Measurements from ENCODE around the gene ELAVL3.

Gene ELAVL3

DNA sequence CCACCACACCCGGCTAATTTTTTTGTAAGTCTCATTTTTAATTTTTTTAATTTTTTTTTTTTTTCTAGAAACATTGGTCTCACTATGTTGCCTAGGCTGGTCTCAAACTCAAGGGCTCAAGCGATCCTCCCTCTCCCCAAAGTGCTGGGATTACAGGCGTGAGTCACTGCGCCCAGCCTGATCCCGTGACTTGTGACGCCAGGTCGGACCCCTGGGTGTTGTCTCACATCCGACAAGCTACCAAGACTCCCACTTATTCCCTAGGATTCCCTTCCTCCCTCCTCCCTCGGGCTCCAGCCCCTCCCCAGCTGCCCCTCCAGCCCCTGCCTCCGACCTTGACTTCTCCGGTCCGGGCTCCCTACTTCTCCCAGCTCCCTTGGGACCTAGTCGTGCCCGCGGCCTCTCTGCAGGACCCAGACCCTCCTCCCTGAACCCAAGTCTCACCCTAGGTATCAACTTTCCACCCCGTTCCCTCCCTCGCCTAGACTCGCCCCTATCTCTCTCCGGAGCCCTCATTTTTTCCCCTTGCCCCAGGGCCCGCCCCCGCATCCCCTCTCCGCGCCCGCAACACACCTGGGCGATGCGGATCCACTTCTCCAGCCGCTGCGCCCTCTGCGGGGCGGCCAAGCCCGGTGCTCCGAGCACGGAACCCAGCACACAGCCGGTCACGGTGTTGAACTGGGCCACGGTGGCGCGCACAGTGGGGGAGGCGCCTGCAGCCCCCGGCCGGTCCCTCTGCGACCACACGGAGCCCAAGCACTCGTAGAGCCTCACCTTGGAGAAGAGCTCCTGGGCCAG lies 74.8 kb downstream of the ELAVL3 start:
- no peak for DNase-seq

DNA sequence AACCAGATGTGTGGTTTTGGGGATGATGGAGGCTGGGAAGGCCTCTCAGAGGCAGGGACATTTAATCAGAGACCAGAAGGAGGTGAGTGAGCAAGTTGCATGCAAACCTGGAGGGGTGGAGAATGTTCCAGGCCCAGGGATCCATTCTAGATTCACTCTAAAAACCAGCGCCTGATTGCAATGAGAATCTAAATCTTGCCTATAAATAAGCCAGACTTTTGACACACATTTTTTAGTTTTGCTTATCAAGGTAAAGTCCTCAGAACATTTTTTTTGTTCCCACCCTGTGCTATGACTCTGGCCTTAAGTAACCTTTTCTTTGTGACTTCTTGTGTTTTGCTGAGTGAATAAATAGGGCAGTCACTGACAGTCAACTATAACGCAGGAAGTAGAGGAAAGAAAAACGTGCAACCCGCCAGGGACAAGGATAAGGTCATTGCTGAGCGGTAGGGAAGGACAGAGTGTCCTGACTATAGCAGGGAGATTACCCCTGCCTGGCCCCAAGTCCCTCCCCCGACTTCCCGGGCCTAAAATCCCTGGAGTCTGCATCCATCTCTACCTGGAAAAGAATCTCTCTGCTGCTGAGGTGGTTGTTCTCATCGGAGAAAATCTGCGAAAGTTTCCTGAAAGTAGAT lies 76.1 kb downstream of the ELAVL3 start:
- DNase-seq = no peak

DNA sequence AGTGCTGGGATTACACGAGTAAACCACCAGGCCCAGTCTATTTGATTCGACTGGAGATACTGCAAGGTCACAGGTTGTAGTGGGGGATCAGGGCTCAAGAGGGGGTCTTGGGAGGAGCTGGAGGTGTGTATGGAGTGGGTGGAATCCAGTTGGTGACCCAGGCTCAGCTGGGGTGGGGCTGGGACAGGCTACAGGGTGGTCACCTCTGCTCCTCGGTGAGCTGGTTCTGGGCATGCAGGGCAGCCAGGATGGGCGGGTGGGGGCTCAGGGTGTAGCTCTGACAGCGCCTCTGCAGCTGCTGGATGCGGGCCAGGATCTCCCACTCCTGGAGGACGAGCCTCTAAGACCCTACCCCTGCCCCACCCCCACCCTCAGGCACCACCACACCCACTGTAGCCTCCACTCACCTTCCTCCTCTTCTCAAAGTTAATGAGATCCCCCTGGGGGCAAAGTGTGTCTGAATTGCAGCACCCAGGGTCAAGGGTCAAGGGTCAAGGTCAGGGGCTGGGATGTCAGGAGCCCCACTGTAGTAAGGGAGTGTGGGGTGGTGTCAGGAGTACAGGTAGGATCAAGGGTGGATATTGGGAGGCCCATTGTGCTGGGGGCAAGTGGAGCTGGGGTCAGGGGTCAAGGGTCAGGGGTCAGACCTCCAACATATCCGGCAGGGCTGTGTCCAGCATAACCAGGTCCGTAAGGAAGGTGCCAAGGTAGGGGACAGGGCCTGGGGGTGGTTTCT lies 78.9 kb downstream of the ELAVL3 start:
- DNase-seq = no peak

Measured in NCI-H524 treated with DMSO at 0.1 percent for 48 hours (cell line).